A673 (cell line): ENCODE results near the gene PPP1R14B. TPM values are rescaled to one million over a fixed set of nuclear protein-coding genes. Genes with fewer than 3 reads are reported as not detected.
A peak's percentile ranks its signal among the peaks of the same experiment; 100 is the strongest.

Experiments used
- BruUV-seq: library from RNA; stranded (reverse); fragments of 400-500 nt; replicated peaks from 2 replicates; lab custom pipeline; 2021; lab: Mats Ljungman, UMichigan
- CTCF ChIA-PET: fragments of 300-600 bp; sonication (Branson Sonifier 250); formaldehyde crosslinking; loops from one replicate; lab custom pipeline; 2022; ENCODE audit warnings: antibody characterized with exemption; lab: Charles Lee
- POLR2A ChIA-PET: fragments of 300-600 bp; sonication (Branson Sonifier 250); formaldehyde crosslinking; loops from one replicate; lab custom pipeline; 2022; ENCODE audit warnings: antibody characterized with exemption; ENCODE audit not compliant: low non-redundant PET; lab: Charles Lee
- DNase-seq: peaks from one replicate; pipeline ENCODE4 v3.0.0-alpha.2; 2015; ENCODE audit warnings: low spot score
- H3K27ac ChIP-seq: fragments of 200-600 bp; sonication (generic); 2 replicates; pipeline ENCODE4 v1.5.1; 2016; ENCODE audit warnings: mixed run types, low read depth, mild to moderate bottlenecking, mixed read lengths, antibody characterized with exemption, low read length; ENCODE audit not compliant: poor library complexity, severe bottlenecking
- H3K27me3 ChIP-seq: fragments of 200-600 bp; sonication (generic); replicated peaks from 2 replicates; pipeline ENCODE4 v1.6.1; 2017; ENCODE audit warnings: mixed run types, low read depth, mild to moderate bottlenecking, mixed read lengths, antibody characterized with exemption, low read length; ENCODE audit not compliant: insufficient read depth, poor library complexity
- H3K36me3 ChIP-seq: fragments of 200-600 bp; sonication (generic); 2 replicates; pipeline ENCODE4 v1.6.1; 2016; ENCODE audit warnings: mixed run types, mild to moderate bottlenecking, mixed read lengths, antibody characterized with exemption, low read length; ENCODE audit not compliant: insufficient read depth, poor library complexity, severe bottlenecking
- H3K4me1 ChIP-seq: fragments of 200-600 bp; sonication (generic); 2 replicates; pipeline ENCODE4 v1.6.1; 2017; ENCODE audit warnings: mixed run types, mild to moderate bottlenecking, mixed read lengths, antibody characterized with exemption, low read length; ENCODE audit not compliant: insufficient read depth, poor library complexity, severe bottlenecking
- H3K4me3 ChIP-seq: fragments of 200-600 bp; sonication (generic); 2 replicates; pipeline ENCODE4 v1.5.1; 2016; ENCODE audit warnings: low read depth, mixed run types, mild to moderate bottlenecking, mixed read lengths, low read length; ENCODE audit not compliant: poor library complexity, severe bottlenecking
- H3K9me3 ChIP-seq: fragments of 200-600 bp; sonication (generic); 2 replicates; pipeline ENCODE4 v1.6.1; 2016; ENCODE audit warnings: mixed run types, low read depth, mild to moderate bottlenecking, mixed read lengths, antibody characterized with exemption, low read length; ENCODE audit not compliant: poor library complexity, severe bottlenecking
- CTCF ChIP-seq: fragments of 300-800, 200-600 bp; sonication (generic); conservative IDR thresholded peaks from 2 replicates; pipeline ENCODE4 v1.5.1; 2017; ENCODE audit warnings: low read depth, mild to moderate bottlenecking, antibody characterized with exemption, low read length, moderate library complexity, mixed read lengths
- EZH2 ChIP-seq: fragments of 200-600 bp; sonication (generic); IDR thresholded peaks from 2 replicates; pipeline ENCODE4 v1.6.1; 2017; ENCODE audit warnings: borderline replicate concordance, low read depth, mild to moderate bottlenecking, mixed read lengths, antibody characterized with exemption, low read length; ENCODE audit not compliant: poor library complexity, severe bottlenecking
- intact Hi-C: fragments of 100-400 bp; cut with micrococcal nuclease; formaldehyde crosslinking; loops from one replicate; pipeline ENCODE4 v1.10.0; 2022; ENCODE audit not compliant: unreplicated experiment
- total RNA-seq: library from RNA; stranded (reverse); gene quantifications from 2 replicates; pipeline ENCODE4 v1.2.3, GENCODE V29; 2021

The PPP1R14B gene
- total RNA-seq, 1 experiment from 2014 or later: 378 TPM

DNA sequence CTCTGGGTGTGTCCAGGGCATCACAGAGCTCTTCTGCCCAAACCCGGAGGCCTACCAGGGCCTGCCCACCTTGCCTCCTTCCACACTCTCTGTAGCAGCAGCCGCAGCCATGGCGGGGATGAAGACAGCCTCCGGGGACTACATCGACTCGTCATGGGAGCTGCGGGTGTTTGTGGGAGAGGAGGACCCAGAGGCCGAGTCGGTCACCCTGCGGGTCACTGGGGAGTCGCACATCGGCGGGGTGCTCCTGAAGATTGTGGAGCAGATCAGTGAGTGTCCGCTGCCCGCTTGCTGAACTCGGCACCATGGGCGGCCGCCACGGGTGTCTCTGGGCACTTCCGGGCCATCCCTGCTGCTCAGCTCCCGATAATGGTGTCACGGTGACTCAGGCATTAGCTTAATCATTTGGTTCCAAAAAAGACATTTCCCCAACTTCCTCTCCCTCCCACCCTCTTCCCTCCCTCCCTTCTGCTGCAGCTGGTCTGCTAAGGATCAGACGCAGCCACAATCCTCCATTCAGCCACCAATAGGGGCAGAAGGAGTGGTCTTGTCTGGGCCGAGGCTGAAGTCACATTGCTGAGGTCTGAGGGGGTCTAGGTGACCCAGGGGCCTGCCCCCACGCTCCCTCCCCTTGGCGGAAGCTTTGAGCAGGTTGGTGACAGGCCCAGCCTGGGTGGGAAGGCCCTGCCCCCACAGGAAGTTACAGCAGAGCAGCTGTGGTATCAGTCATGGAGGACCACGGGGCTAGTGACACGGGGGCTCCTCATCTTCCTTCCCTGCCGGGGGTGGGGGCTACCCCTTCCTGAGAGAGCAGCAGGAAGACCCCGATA, 39.3 kb downstream of the PPP1R14B start:
- intact Hi-C loops: loop anchor here (5.0 kb wide), 1 partner anchor 40 kb away; the partner anchor contains the start of gene PPP1R14B

DNA sequence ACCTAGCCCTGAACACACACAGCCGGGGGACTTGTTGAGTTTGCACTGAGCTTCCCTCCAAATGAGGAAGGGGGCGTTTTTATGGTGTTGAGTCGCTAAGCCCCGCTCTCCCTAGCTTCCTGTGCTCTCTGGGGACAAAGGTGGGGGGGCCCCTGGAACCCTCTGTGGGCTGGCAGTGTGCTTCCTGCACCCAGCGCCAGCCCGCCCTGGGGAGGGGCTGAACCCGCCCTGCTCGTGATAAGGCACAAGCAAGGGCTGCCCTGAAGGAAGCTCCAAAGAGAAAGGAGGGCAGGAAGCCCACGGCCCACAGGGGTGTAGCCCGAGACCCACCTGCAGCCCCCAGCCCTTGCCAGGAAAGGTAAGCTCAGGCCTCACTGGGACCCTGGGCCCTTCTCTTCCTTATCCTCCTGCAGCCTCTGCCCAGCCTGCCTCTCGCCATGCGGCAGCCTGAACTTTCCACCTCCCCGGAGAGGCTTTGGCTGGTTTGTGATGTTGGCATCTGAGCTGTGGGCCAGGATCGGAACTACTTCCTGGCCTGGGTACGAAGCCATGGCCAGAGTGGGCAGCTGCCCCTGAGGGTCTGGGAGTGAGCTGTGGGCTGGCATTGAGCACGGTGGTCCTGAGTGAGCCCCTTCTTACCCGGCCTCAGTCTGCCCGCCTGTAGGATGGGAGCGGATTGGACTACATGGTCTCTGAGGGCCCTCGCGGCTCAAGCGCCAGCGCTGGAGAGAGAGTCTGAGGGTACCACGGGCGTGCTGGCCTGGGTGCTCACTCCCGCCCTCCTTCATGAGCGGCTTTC, 40.1 kb downstream of the PPP1R14B start, which contains the start of gene FERMT3:
FERMT3 (plus strand) TSS at position 265 of the 799 bp plus-strand sequence. CDS start 644 bp downstream, outside the sequence.
- intact Hi-C loops: loop anchor here (5.0 kb wide), 1 partner anchor 41 kb away; the partner anchor contains the start of gene PPP1R14B
- Histone ChIP-seq H3K4me1 (peaks cover 63% of the 10 kb centered on the region), H3K9me3 (no peaks in the 10 kb centered on the region), H3K27ac (peak within 1 kb of the TSS; percentile 93), H3K27me3 (no peaks in the 10 kb centered on the region), H3K4me3 (peak within 1 kb of the TSS; percentile 40), H3K36me3 (peaks cover 42% of the 10 kb centered on the region)
- peak; percentile 87 for DNase-seq
- ChIA-PET POLR2A (interaction anchor here (1.8 to 2.4 kb wide), 2 partner anchors 21 kb away, joined by 5 to 6 read pairs; partner anchors contain the start of gene STIP1), CTCF (interaction anchor here (0.5 to 4.6 kb wide), 8 partner anchors 19 to 243 kb away, joined by 3 to 33 read pairs (median 5); partner anchors contain the start of genes CATSPERZ, ESRRA, NUDT22 and TRPT1)
- no peak for TF ChIP-seq EZH2
- TF ChIP-seq CTCF: 0 out of 2 replicates have a peak, but pooled peaks have one; percentile 23
- BruUV-seq: TSS peak; percentile 77

More for the DNA sequence above, 39.3 kb downstream of the PPP1R14B start:
- peak overlapping the region; percentile 93 for H3K27ac ChIP-seq
- H3K36me3 ChIP-seq: peaks cover 37% of the 10 kb centered on the region
- no peaks in the 10 kb centered on the region for H3K9me3 ChIP-seq
- no TSS peak for BruUV-seq
- H3K4me3 ChIP-seq: peak overlapping the region; percentile 40
- ChIA-PET POLR2A (interaction anchor here (0.6 to 1.8 kb wide), 2 partner anchors 22 to 89 kb away, joined by 4 to 5 read pairs; partner anchors contain the start of gene STIP1), CTCF (interaction anchor here (0.5 to 4.6 kb wide), 8 partner anchors 20 to 242 kb away, joined by 3 to 33 read pairs (median 5); partner anchors contain the start of genes CATSPERZ, DNAJC4 and ESRRA)
- TF ChIP-seq CTCF (no peak), EZH2 (no peak)
- peak; percentile 98 for DNase-seq
- peaks cover 63% of the 10 kb centered on the region for H3K4me1 ChIP-seq
- H3K27me3 ChIP-seq: no peaks in the 10 kb centered on the region
